Measurements from ENCODE around the gene RBM24.

DNA sequence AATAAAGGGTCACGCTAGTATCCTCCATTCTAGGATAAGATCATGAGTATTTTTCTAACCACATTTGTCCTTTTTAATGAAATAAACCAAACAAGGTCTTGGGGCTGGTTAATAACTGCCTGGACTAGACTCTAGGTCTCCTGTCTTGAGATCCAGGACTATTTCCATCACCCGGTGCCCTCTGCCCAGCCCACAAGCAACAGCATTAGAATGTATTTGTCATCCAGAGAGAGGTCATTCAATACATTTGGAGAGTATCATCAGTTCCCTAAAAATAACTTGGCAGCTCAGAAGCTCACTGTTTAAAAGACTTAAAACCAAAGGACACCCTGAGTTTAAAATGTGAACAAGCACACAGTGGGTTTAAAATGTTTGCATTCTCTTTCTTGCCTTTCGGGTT is 4.4 kb upstream of the RBM24 start:
- TF ChIP-seq, protein P1, sequence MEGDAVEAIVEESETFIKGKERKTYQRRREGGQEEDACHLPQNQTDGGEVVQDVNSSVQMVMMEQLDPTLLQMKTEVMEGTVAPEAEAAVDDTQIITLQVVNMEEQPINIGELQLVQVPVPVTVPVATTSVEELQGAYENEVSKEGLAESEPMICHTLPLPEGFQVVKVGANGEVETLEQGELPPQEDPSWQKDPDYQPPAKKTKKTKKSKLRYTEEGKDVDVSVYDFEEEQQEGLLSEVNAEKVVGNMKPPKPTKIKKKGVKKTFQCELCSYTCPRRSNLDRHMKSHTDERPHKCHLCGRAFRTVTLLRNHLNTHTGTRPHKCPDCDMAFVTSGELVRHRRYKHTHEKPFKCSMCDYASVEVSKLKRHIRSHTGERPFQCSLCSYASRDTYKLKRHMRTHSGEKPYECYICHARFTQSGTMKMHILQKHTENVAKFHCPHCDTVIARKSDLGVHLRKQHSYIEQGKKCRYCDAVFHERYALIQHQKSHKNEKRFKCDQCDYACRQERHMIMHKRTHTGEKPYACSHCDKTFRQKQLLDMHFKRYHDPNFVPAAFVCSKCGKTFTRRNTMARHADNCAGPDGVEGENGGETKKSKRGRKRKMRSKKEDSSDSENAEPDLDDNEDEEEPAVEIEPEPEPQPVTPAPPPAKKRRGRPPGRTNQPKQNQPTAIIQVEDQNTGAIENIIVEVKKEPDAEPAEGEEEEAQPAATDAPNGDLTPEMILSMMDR (IDR thresholded peaks at IDR 0.05) = no peak
- TF ChIP-seq POLR2A (IDR thresholded peaks at IDR 0.05) = no peak

Data from adrenal gland (tissue), 5 donors.